CD14-positive monocyte (primary cell): ENCODE results near the gene TMEM240. TPM values are rescaled to one million over a fixed set of nuclear protein-coding genes. Genes with fewer than 3 reads are reported as not detected.

ENCODE experiments used
- DNase-seq, 3 donors: peaks; one replicate each; pipeline ENCODE4 v3.0.0-alpha.2; 2011 to 2022
- H2AFZ ChIP-seq: 2 replicates; pipeline ENCODE4 v1.6.0; 2012; ENCODE audit warnings: mild to moderate bottlenecking, low read depth, low read length, inconsistent platforms; ENCODE audit not compliant: insufficient read depth, poor library complexity, severe bottlenecking
- H3K27ac ChIP-seq, 2 donors: 1 replicate in 1 of 2; 2 replicates in 1 of 2; pipeline ENCODE4 v1.5.1; 2012 to 2013; ENCODE audit warnings: low read length in 2 of 2, control low read depth in 1 of 2, inconsistent platforms in 1 of 2, low read depth in 1 of 2, mild to moderate bottlenecking in 1 of 2
- H3K27me3 ChIP-seq, 2 donors: one replicate each; pipeline versions ENCODE4 v1.6.0 to v1.6.1; 2011 to 2013; ENCODE audit warnings: low read length in 2 of 2; ENCODE audit not compliant: control insufficient read depth in 2 of 2, insufficient read depth in 2 of 2
- H3K36me3 ChIP-seq, 2 donors: replicated peaks in 1 of 2; 1 replicate in 1 of 2; 2 replicates in 1 of 2; pipeline versions ENCODE4 v1.5.1 to v1.6.1; 2012 to 2013; ENCODE audit warnings: low read length in 2 of 2, control low read depth in 1 of 2, inconsistent platforms in 1 of 2, mild to moderate bottlenecking in 1 of 2; ENCODE audit not compliant: insufficient read depth in 2 of 2, control insufficient read depth in 1 of 2
- H3K4me1 ChIP-seq, 2 donors: 1 replicate in 1 of 2; 2 replicates in 1 of 2; pipeline versions ENCODE4 v1.5.1 to v1.6.1; 2012 to 2013; ENCODE audit warnings: low read length in 2 of 2, control low read depth in 1 of 2, inconsistent platforms in 1 of 2, mild to moderate bottlenecking in 1 of 2, moderate library complexity in 1 of 2; ENCODE audit not compliant: insufficient read depth in 2 of 2, control insufficient read depth in 1 of 2
- H3K4me2 ChIP-seq: replicated peaks from 2 replicates; pipeline ENCODE3; 2012; ENCODE audit warnings: low read length, moderate library complexity, mild to moderate bottlenecking; ENCODE audit not compliant: poor library complexity, severe bottlenecking; ENCODE audit errors: extremely low read depth
- H3K4me3 ChIP-seq, 3 experiments: fragments of 200-600 bp in 1 of 3; sonication (generic) in 1 of 3; replicated peaks in 1 of 3; 1 replicate in 2 of 3; 2 replicates in 1 of 3; pipeline ENCODE4 v1.5.1; 2011 to 2013; ENCODE audit warnings: low read length in 3 of 3, mild to moderate bottlenecking in 3 of 3, control low read depth in 2 of 3, low read depth in 2 of 3, inconsistent platforms in 1 of 3, moderate library complexity in 1 of 3
- H3K79me2 ChIP-seq: 2 replicates; pipeline ENCODE4 v1.6.0; 2012; ENCODE audit warnings: mild to moderate bottlenecking, control low read depth, inconsistent platforms, low read length, moderate library complexity; ENCODE audit not compliant: insufficient read depth
- H3K9ac ChIP-seq: 2 replicates; pipeline ENCODE4 v1.6.0; 2017; ENCODE audit warnings: low read length, mild to moderate bottlenecking; ENCODE audit not compliant: insufficient read depth, poor library complexity, severe bottlenecking
- H3K9me3 ChIP-seq, 2 donors: replicated peaks in 1 of 2; 1 replicate in 1 of 2; 2 replicates in 1 of 2; pipeline versions ENCODE4 v1.5.1 to v1.6.1; 2012 to 2013; ENCODE audit warnings: low read length in 2 of 2, control low read depth in 1 of 2; ENCODE audit not compliant: control insufficient read depth in 1 of 2, insufficient read depth in 1 of 2
- H4K20me1 ChIP-seq: 2 replicates; pipeline ENCODE4 v1.6.0; 2012; ENCODE audit warnings: mild to moderate bottlenecking, low read length, control low read depth, moderate library complexity; ENCODE audit not compliant: insufficient read depth
- H3K27ac Mint-ChIP-seq, 7 donors: one replicate each; pipeline ENCODE4 v1.8.0; 2020; ENCODE audit warnings: mild to moderate bottlenecking in 7 of 7, mixed read lengths in 7 of 7, moderate library complexity in 6 of 7, inconsistent platforms in 2 of 7
- H3K27me3 Mint-ChIP-seq, 3 donors: one replicate each; pipeline ENCODE4 v1.8.0; 2021 to 2022; ENCODE audit warnings: low read depth in 3 of 3, mild to moderate bottlenecking in 3 of 3, mixed read lengths in 3 of 3, moderate library complexity in 3 of 3, inconsistent platforms in 1 of 3
- H3K36me3 Mint-ChIP-seq, 2 donors: one replicate each; pipeline ENCODE4 v1.8.0; 2020; ENCODE audit warnings: mixed read lengths in 2 of 2, inconsistent platforms in 1 of 2, mild to moderate bottlenecking in 1 of 2
- H3K4me1 Mint-ChIP-seq: one replicate; pipeline ENCODE4 v1.8.0; 2020; ENCODE audit warnings: mild to moderate bottlenecking, mixed read lengths
- H3K4me3 Mint-ChIP-seq, 2 donors: one replicate each; pipeline ENCODE4 v1.8.0; 2020; ENCODE audit warnings: mild to moderate bottlenecking in 2 of 2, mixed read lengths in 2 of 2, moderate library complexity in 1 of 2
- H3K9me3 Mint-ChIP-seq, 7 donors: one replicate each; pipeline ENCODE4 v1.8.0; 2020 to 2022; ENCODE audit warnings: mixed read lengths in 7 of 7, mild to moderate bottlenecking in 6 of 7, moderate library complexity in 6 of 7, inconsistent platforms in 2 of 7
- CTCF ChIP-seq: fragments of 200-600 bp; IDR thresholded peaks from one replicate; pipeline ENCODE4 v1.8.0; 2022; ENCODE audit warnings: antibody characterized with exemption, mild to moderate bottlenecking
- WGBS: methylation state at CpG from one replicate; pipeline ENCODE4 v1.1.5; 2013; ENCODE audit warnings: missing lambda C conversion rate; ENCODE audit not compliant: insufficient coverage; 5-methylcytosine and 5-hydroxymethylcytosine counted together
- intact Hi-C, 2 donors: fragments of 100-400 bp; cut with micrococcal nuclease; formaldehyde crosslinking; loops; one replicate each; pipeline versions ENCODE4 v1.15.0 to v1.15.1; 2023
- polyA plus RNA-seq, 3 donors: library from polyadenylated mRNA; depleted of rRNA in 1 of 3; unstranded in 2 of 3; stranded (reverse) in 1 of 3; fragments of 300-500 nt in 2 of 3; fragments of >200 nt in 1 of 3; fragmentation: Illumina TruSeq in 2 of 3; gene quantifications; 1 replicate in 2 of 3; 2 replicates in 1 of 3; pipeline ENCODE4 v1.2.3, GENCODE V29; 2012 to 2021

The TMEM240 gene
- polyA plus RNA-seq, 3 donors = not detected

- no peak overlapping the region for H2AFZ ChIP-seq
- H3K27ac ChIP-seq = no peak overlapping the region
- 97% methylated on average over 9 of the region's 15 CpGs for WGBS
- intact Hi-C loops = no loop called here
- H3K27me3 Mint-ChIP-seq = no peaks in the 10 kb centered on the region
- H3K27ac Mint-ChIP-seq = peak overlapping the region in 1 of 7 donors; percentile 66
- H3K4me3 ChIP-seq = no peak overlapping the region
- no peak overlapping the region for H3K4me2 ChIP-seq
- H3K4me1 ChIP-seq = no peaks in the 10 kb centered on the region
- no peak for DNase-seq
- H3K4me1 Mint-ChIP-seq = peaks cover 2% of the 10 kb centered on the region
- H3K36me3 ChIP-seq = peaks cover 11 to 16% of the 10 kb centered on the region in 2 donors
- H3K27me3 ChIP-seq = no peaks in the 10 kb centered on the region
- peaks cover 19% of the 10 kb centered on the region for H3K79me2 ChIP-seq
- no peaks in the 10 kb centered on the region for H3K9me3 ChIP-seq
- H4K20me1 ChIP-seq = peaks cover 68% of the 10 kb centered on the region
- TF ChIP-seq CTCF = no peak
- peaks cover 0 to 2% (median 0%) of the 10 kb centered on the region in 7 donors for H3K9me3 Mint-ChIP-seq
- no peak overlapping the region for H3K9ac ChIP-seq
- H3K36me3 Mint-ChIP-seq = peaks cover 10 to 26% of the 10 kb centered on the region in 2 donors
- H3K4me3 Mint-ChIP-seq = no peak overlapping the region
These were observed 10.4 kb upstream of the TMEM240 start for GRCh38 chr1:1550591-1551432.

GRCh38 chr1:1550087-1550486 is 9.7 kb upstream of the TMEM240 start:
- Mint-ChIP-seq H3K27ac (no peak overlapping the region), H3K27me3 (no peaks in the 10 kb centered on the region), H3K4me1 (peaks cover 2% of the 10 kb centered on the region), H3K9me3 (peaks cover 0 to 3% (median 0%) of the 10 kb centered on the region in 7 donors), H3K4me3 (no peak overlapping the region), H3K36me3 (peaks cover 7 to 20% of the 10 kb centered on the region in 2 donors)
- no peak for TF ChIP-seq CTCF
- peaks cover 16% of the 10 kb centered on the region for H3K79me2 ChIP-seq
- no peak overlapping the region for H3K27ac ChIP-seq
- H3K4me2 ChIP-seq = no peak overlapping the region
- no peaks in the 10 kb centered on the region for H3K27me3 ChIP-seq
- 94% methylated on average over 5 of the region's 7 CpGs for WGBS
- H3K9ac ChIP-seq = no peak overlapping the region
- no peak for DNase-seq
- H3K9me3 ChIP-seq = no peaks in the 10 kb centered on the region
- no peak overlapping the region for H3K4me3 ChIP-seq
- H3K36me3 ChIP-seq = peaks cover 13 to 16% of the 10 kb centered on the region in 2 donors
- peaks cover 63% of the 10 kb centered on the region for H4K20me1 ChIP-seq
- no peaks in the 10 kb centered on the region for H3K4me1 ChIP-seq
- H2AFZ ChIP-seq = no peak overlapping the region
- intact Hi-C loops = no loop called here
